SK-N-SH (cell line): ENCODE results near the gene ACOXL. TPM values are rescaled to one million over a fixed set of nuclear protein-coding genes. Genes with fewer than 3 reads are reported as not detected.

Experiments used
- CTCF ChIA-PET: fragments of 300-600, 350-600 bp; formaldehyde crosslinking; extraction: SDS; loops from one replicate; lab custom pipeline; 2021; lab: Yijun Ruan, JAX
- POLR2A ChIA-PET: fragments of 350-600 bp; sonication (Branson Sonifier 250); formaldehyde crosslinking; extraction: SDS; loops from one replicate; lab custom pipeline; 2020; ENCODE audit warnings: antibody characterized with exemption, inconsistent platforms; lab: Yijun Ruan, JAX
- DNase-seq: peaks from one replicate; pipeline ENCODE4 v3.0.0; 2012
- H2AFZ ChIP-seq: fragments of 200-600 bp; sonication (generic); 2 replicates; pipeline ENCODE4 v1.8.1; 2016; ENCODE audit warnings: antibody characterized with exemption, mild to moderate bottlenecking, low read depth
- H3F3A ChIP-seq: fragments of 200-600 bp; sonication (generic); replicated peaks from 2 replicates; pipeline ENCODE3; 2016; ENCODE audit warnings: antibody characterized with exemption, mild to moderate bottlenecking; ENCODE audit not compliant: insufficient read depth
- H3K27ac ChIP-seq, 2 experiments: fragments of 200-500 bp in 1 of 2; fragments of 200-600 bp in 1 of 2; sonication (Bioruptor generic) in 1 of 2; sonication (generic), shearing (Covaris generic) in 1 of 2; 2 replicates each; pipeline versions ENCODE4 v1.5.1 to v1.6.1; 2014 to 2016; ENCODE audit warnings: low read depth in 2 of 2, inconsistent platforms in 1 of 2, low read length in 1 of 2, mild to moderate bottlenecking in 1 of 2, mixed read lengths in 1 of 2
- H3K27me3 ChIP-seq: fragments of 200-600 bp; sonication (generic), shearing (Covaris generic); 2 replicates; pipeline ENCODE4 v1.6.1; 2016; ENCODE audit warnings: mixed run types; ENCODE audit not compliant: insufficient read depth
- H3K36me3 ChIP-seq, 2 experiments: fragments of 200-500 bp in 1 of 2; fragments of 200-600 bp in 1 of 2; sonication (Bioruptor generic) in 1 of 2; sonication (generic) in 1 of 2; replicated peaks in 1 of 2; 2 replicates each; pipeline versions ENCODE3 to v1.5.1; 2014 to 2016; ENCODE audit warnings: low read length in 1 of 2, mild to moderate bottlenecking in 1 of 2; ENCODE audit not compliant: insufficient read depth in 2 of 2, control insufficient read depth in 1 of 2
- H3K4me1 ChIP-seq, 2 experiments: fragments of 200-500 bp in 1 of 2; fragments of 200-600 bp in 1 of 2; sonication (Bioruptor generic) in 1 of 2; sonication (generic), shearing (Covaris generic) in 1 of 2; 2 replicates each; pipeline versions ENCODE4 v1.5.1 to v1.6.1; 2014 to 2016; ENCODE audit warnings: low read depth in 1 of 2, low read length in 1 of 2, mixed run types in 1 of 2; ENCODE audit not compliant: insufficient read depth in 2 of 2, control insufficient read depth in 1 of 2
- H3K4me2 ChIP-seq: fragments of 200-600 bp; sonication (generic), shearing (Covaris generic); 2 replicates; pipeline ENCODE4 v1.6.1; 2017; ENCODE audit warnings: mixed run types
- H3K4me3 ChIP-seq, 2 experiments: fragments of 200-500 bp in 1 of 2; fragments of 200-600 bp in 1 of 2; sonication (Bioruptor generic) in 1 of 2; sonication (generic), shearing (Covaris generic) in 1 of 2; 2 replicates each; pipeline versions ENCODE4 v1.5.1 to v1.8.1; 2014 to 2016; ENCODE audit warnings: low read depth in 2 of 2, inconsistent platforms in 1 of 2, low read length in 1 of 2, mild to moderate bottlenecking in 1 of 2, mixed read lengths in 1 of 2, moderate library complexity in 1 of 2
- H3K79me2 ChIP-seq: fragments of 200-600 bp; sonication (generic); 2 replicates; pipeline ENCODE4 v1.8.1; 2017; ENCODE audit warnings: mild to moderate bottlenecking; ENCODE audit not compliant: insufficient read depth
- H3K9ac ChIP-seq: fragments of 200-600 bp; sonication (generic); 2 replicates; pipeline ENCODE4 v1.6.1; 2017; ENCODE audit warnings: mixed run types
- H3K9me2 ChIP-seq: fragments of 200-600 bp; sonication (generic); 2 replicates; pipeline ENCODE4 v1.6.1; 2017; ENCODE audit warnings: mixed run types
- H3K9me3 ChIP-seq: fragments of 200-600 bp; sonication (generic); 2 replicates; pipeline ENCODE4 v1.6.1; 2017; ENCODE audit warnings: mixed run types, mild to moderate bottlenecking, moderate library complexity
- H4K20me1 ChIP-seq: fragments of 200-600 bp; sonication (generic); 2 replicates; pipeline ENCODE4 v1.6.1; 2017; ENCODE audit warnings: mild to moderate bottlenecking, mixed run types; ENCODE audit not compliant: insufficient read depth
- CHD2 ChIP-seq: fragments of 150-350 bp; IDR thresholded peaks from 2 replicates; pipeline ENCODE4 v1.6.1; 2018; ENCODE audit warnings: low read length; ENCODE audit not compliant: partially characterized antibody
- EP300 ChIP-seq, 2 experiments: IDR thresholded peaks; 2 replicates each; pipeline versions ENCODE4 v1.4.0 to v1.6.1; 2012; ENCODE audit warnings: borderline replicate concordance in 1 of 2, low read depth in 1 of 2, low read length in 1 of 2
- EZH2phosphoT487 ChIP-seq: fragments of 200-600 bp; sonication (generic); IDR thresholded peaks from 2 replicates; pipeline ENCODE4 v1.6.1; 2017; ENCODE audit warnings: low read depth, mixed run types, mild to moderate bottlenecking, antibody characterized with exemption, moderate library complexity, borderline replicate concordance
- FOSL2 ChIP-seq: IDR thresholded peaks from 2 replicates; pipeline ENCODE4 v1.4.0; 2012; ENCODE audit warnings: low read depth, mild to moderate bottlenecking, moderate library complexity, borderline replicate concordance
- GABPA ChIP-seq: IDR thresholded peaks from 2 replicates; pipeline ENCODE4 v1.4.0; 2012; ENCODE audit warnings: low read depth, mild to moderate bottlenecking
- GATA2 ChIP-seq: sonication (generic); formaldehyde crosslinking; IDR thresholded peaks from 2 replicates; pipeline ENCODE4 v1.5.0; 2020; ENCODE audit warnings: mild to moderate bottlenecking, missing genetic modification reagents
- JUND ChIP-seq: IDR thresholded peaks from 2 replicates; pipeline ENCODE4 v1.4.0; 2012
- RAD21 ChIP-seq: IDR thresholded peaks from 2 replicates; pipeline ENCODE4 v1.6.1; 2012; ENCODE audit warnings: mild to moderate bottlenecking, low read length
- RCOR1 ChIP-seq: fragments of 150-350 bp; IDR thresholded peaks from 2 replicates; pipeline ENCODE4 v1.6.1; 2017; ENCODE audit warnings: antibody characterized with exemption, low read length
- RXRA ChIP-seq: IDR thresholded peaks from 2 replicates; pipeline ENCODE4 v1.4.0; 2012; ENCODE audit warnings: low read depth, mild to moderate bottlenecking, borderline replicate concordance
- SMC3 ChIP-seq: IDR thresholded peaks from 2 replicates; pipeline ENCODE4 v1.6.1; 2012; ENCODE audit warnings: low read depth, low read length, improper control_type of control experiment
- TCF12 ChIP-seq: IDR thresholded peaks from 2 replicates; pipeline ENCODE4 v1.4.0; 2012
- TEAD4 ChIP-seq: IDR thresholded peaks from 2 replicates; pipeline ENCODE4 v1.4.0; 2012; ENCODE audit warnings: mild to moderate bottlenecking, borderline replicate concordance; ENCODE audit not compliant: insufficient read depth
- WGBS: methylation state at CpG from one replicate; pipeline ENCODE4 v1.1.6; 2017; ENCODE audit warnings: low lambda C conversion rate; 5-methylcytosine and 5-hydroxymethylcytosine counted together
- polyA plus RNA-seq, 3 experiments: library from polyadenylated mRNA; depleted of rRNA; stranded (reverse); fragments of >200 nt; gene quantifications; 2 replicates each; pipeline ENCODE4 v1.2.3, GENCODE V29; 2012
- TF ChIP-seq, protein P1 (sequence below): IDR thresholded peaks from 2 replicates; pipeline ENCODE4 v1.4.0; 2012; ENCODE audit warnings: low read depth
- TF ChIP-seq, protein P2 (sequence below): IDR thresholded peaks from 2 replicates; pipeline ENCODE4 v1.6.1; 2012; ENCODE audit warnings: mild to moderate bottlenecking, low read depth, low read length, moderate library complexity
- TF ChIP-seq, protein P3 (sequence below): fragments of 150-350 bp; IDR thresholded peaks from 2 replicates; pipeline ENCODE4 v1.6.1; 2016; ENCODE audit warnings: mild to moderate bottlenecking, low read depth, low read length
- TF ChIP-seq, protein P4 (sequence below): IDR thresholded peaks from 2 replicates; pipeline ENCODE4; 2012
- TF ChIP-seq, protein P5 (sequence below): fragments of 150-350 bp; IDR thresholded peaks from 2 replicates; pipeline ENCODE4 v1.6.1; 2017; ENCODE audit warnings: antibody characterized with exemption, low read length, low read depth, borderline replicate concordance

Gene ACOXL
- polyA plus RNA-seq, 1 of the 3 experiments (the other 2 are of a cell fraction), result not detected

DNA sequence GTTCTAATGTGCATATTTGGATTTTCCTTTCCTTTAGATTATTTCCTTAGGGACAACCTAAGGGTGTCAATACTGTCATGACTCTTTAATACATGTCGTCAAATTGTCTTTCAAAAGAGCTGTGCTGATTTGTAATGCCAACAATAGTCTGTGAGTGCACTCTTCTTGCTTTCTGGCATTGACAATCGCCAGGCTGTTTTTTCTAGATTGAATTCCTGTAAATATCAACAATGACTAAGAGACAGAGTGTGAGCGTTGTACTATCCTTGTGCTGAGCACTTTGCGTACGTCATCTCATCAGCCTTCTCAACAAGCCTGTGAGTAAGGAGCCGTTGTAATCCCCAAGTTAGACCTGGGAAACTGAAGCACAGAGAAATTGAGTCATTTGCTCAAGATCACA is 96.0 kb downstream of the ACOXL start:
- CTCF ChIA-PET, result interaction anchor here (0.9 kb wide), 1 partner anchor 13 kb away, joined by 3 read pairs; no protein-coding TSS in a partner anchor
- no peak for DNase-seq

DNA sequence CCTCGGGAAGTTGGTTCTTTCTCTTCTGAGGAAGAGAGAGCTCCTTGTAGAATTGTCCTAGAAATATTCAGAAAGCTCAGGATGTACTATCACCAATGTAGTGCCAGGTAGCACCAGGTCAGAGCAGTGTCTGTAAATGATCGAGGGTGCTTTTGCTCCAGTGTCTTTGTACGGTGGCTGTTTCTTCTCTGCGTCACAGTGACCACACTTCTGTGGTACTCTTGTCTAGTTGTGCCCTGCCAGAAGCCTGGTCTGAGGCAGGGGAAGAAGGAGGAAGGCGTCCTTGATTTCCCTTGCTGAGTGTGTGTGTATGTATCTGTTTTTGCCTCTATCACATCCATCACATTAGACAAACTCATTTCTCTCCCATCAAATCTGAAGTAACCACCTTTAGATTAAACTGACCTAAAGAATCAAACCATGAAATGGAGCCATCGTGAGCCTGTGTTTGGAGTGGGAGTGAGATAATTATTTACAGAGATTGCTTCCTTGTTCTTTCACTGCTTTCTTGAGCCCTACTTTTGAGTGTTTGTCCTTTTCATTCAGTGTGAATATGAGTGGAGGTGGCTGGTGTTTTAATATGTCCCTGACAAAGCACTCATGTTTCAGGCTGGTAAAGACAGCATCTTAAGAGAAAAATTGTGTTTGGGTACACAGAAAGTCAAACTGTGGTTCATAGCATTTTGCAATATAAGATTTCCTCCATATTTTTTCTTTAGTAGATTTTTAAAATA is 97.2 kb downstream of the ACOXL start:
- H3K79me2 ChIP-seq, result no peaks in the 10 kb centered on the region
- no peak for TF ChIP-seq JUND
- TF ChIP-seq EP300 (IDR thresholded peaks at IDR 0.05; ENCODE audit: borderline replicate concordance in 1 of 2, low read depth in 1 of 2, low read length in 1 of 2), result no peak
- TF ChIP-seq GABPA, result no peak
- TF ChIP-seq SMC3, result no peak
- TF ChIP-seq RCOR1, result no peak
- TF ChIP-seq, protein P1, sequence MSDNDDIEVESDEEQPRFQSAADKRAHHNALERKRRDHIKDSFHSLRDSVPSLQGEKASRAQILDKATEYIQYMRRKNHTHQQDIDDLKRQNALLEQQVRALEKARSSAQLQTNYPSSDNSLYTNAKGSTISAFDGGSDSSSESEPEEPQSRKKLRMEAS, result no peak
- TF ChIP-seq, protein P2, sequence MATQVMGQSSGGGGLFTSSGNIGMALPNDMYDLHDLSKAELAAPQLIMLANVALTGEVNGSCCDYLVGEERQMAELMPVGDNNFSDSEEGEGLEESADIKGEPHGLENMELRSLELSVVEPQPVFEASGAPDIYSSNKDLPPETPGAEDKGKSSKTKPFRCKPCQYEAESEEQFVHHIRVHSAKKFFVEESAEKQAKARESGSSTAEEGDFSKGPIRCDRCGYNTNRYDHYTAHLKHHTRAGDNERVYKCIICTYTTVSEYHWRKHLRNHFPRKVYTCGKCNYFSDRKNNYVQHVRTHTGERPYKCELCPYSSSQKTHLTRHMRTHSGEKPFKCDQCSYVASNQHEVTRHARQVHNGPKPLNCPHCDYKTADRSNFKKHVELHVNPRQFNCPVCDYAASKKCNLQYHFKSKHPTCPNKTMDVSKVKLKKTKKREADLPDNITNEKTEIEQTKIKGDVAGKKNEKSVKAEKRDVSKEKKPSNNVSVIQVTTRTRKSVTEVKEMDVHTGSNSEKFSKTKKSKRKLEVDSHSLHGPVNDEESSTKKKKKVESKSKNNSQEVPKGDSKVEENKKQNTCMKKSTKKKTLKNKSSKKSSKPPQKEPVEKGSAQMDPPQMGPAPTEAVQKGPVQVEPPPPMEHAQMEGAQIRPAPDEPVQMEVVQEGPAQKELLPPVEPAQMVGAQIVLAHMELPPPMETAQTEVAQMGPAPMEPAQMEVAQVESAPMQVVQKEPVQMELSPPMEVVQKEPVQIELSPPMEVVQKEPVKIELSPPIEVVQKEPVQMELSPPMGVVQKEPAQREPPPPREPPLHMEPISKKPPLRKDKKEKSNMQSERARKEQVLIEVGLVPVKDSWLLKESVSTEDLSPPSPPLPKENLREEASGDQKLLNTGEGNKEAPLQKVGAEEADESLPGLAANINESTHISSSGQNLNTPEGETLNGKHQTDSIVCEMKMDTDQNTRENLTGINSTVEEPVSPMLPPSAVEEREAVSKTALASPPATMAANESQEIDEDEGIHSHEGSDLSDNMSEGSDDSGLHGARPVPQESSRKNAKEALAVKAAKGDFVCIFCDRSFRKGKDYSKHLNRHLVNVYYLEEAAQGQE, result no peak
- TF ChIP-seq, protein P3, sequence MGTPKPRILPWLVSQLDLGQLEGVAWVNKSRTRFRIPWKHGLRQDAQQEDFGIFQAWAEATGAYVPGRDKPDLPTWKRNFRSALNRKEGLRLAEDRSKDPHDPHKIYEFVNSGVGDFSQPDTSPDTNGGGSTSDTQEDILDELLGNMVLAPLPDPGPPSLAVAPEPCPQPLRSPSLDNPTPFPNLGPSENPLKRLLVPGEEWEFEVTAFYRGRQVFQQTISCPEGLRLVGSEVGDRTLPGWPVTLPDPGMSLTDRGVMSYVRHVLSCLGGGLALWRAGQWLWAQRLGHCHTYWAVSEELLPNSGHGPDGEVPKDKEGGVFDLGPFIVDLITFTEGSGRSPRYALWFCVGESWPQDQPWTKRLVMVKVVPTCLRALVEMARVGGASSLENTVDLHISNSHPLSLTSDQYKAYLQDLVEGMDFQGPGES, result no peak
- no peak for TF ChIP-seq TCF12
- TF ChIP-seq, protein P4, sequence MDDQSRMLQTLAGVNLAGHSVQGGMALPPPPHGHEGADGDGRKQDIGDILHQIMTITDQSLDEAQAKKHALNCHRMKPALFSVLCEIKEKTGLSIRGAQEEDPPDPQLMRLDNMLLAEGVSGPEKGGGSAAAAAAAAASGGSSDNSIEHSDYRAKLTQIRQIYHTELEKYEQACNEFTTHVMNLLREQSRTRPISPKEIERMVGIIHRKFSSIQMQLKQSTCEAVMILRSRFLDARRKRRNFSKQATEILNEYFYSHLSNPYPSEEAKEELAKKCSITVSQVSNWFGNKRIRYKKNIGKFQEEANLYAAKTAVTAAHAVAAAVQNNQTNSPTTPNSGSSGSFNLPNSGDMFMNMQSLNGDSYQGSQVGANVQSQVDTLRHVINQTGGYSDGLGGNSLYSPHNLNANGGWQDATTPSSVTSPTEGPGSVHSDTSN, result no peak
- TF ChIP-seq, protein P5, sequence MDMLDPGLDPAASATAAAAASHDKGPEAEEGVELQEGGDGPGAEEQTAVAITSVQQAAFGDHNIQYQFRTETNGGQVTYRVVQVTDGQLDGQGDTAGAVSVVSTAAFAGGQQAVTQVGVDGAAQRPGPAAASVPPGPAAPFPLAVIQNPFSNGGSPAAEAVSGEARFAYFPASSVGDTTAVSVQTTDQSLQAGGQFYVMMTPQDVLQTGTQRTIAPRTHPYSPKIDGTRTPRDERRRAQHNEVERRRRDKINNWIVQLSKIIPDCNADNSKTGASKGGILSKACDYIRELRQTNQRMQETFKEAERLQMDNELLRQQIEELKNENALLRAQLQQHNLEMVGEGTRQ, result no peak
- no peak for TF ChIP-seq EZH2phosphoT487
- TF ChIP-seq GATA2, result no peak
- no peak for TF ChIP-seq RAD21
- no peak for TF ChIP-seq CHD2

More for the DNA sequence above, 96.0 kb downstream of the ACOXL start:
- Histone ChIP-seq H3K79me2 (no peaks in the 10 kb centered on the region), H3K9me3 (0 out of 2 replicates have a peak, but pooled peaks cover 6% of the 10 kb centered on the region), H3K4me3 (no peak overlapping the region), H3K27me3 (peaks cover 8% of the 10 kb centered on the region; the same call in 1 of the 2 replicates), H3K36me3 (no peaks in the 10 kb centered on the region), H3K4me1 (no peaks in the 10 kb centered on the region), H4K20me1 (no peaks in the 10 kb centered on the region), H3K9me2 (no peaks in the 10 kb centered on the region), H3F3A (no peaks in the 10 kb centered on the region), H3K9ac (no peak overlapping the region), H3K27ac (no peak overlapping the region), H3K4me2 (no peak overlapping the region), H2AFZ (no peak overlapping the region)
- 65% methylated on average over 6 of the region's 6 CpGs for WGBS
- POLR2A ChIA-PET, result interaction anchor here (0.6 kb wide), 1 partner anchor 113 kb away, joined by 3 read pairs; no protein-coding TSS in a partner anchor
- TF ChIP-seq FOSL2 (no peak), RXRA (no peak), RAD21 (no peak), EZH2phosphoT487 (no peak), TEAD4 (no peak), GABPA (no peak), EP300 (IDR thresholded peaks at IDR 0.05; ENCODE audit: borderline replicate concordance in 1 of 2, low read depth in 1 of 2, low read length in 1 of 2) (no peak), RCOR1 (no peak)
- TF ChIP-seq, protein P1, result no peak

More for the DNA sequence above, 97.2 kb downstream of the ACOXL start:
- no peaks in the 10 kb centered on the region for H3K9me3 ChIP-seq
- DNase-seq, result no peak
- H3K4me1 ChIP-seq, result no peaks in the 10 kb centered on the region
- H3K9ac ChIP-seq, result no peak overlapping the region
- H3K4me2 ChIP-seq, result no peak overlapping the region
- H3K27me3 ChIP-seq, result peaks cover 16% of the 10 kb centered on the region; the same call in 1 of the 2 replicates
- H3F3A ChIP-seq, result no peaks in the 10 kb centered on the region
- H4K20me1 ChIP-seq, result no peaks in the 10 kb centered on the region
- no peaks in the 10 kb centered on the region for H3K9me2 ChIP-seq
- no peak overlapping the region for H2AFZ ChIP-seq
- POLR2A ChIA-PET, result no interaction called here
- H3K27ac ChIP-seq, result no peak overlapping the region
- 50% methylated on average over 6 of the region's 6 CpGs for WGBS
- no peak overlapping the region for H3K4me3 ChIP-seq
- CTCF ChIA-PET, result interaction anchor here (0.6 to 1.5 kb wide), 3 partner anchors 16 to 33 kb away, joined by 3 read pairs; no protein-coding TSS in a partner anchor
- no peaks in the 10 kb centered on the region for H3K36me3 ChIP-seq
